Neural cell (in vitro differentiated cells): ENCODE data around the gene MRPL22. TPM values are rescaled to one million over a fixed set of nuclear protein-coding genes. Genes with fewer than 3 reads are reported as not detected.

Experiments
- H2AFZ ChIP-seq: fragments of 200-600, 300-800 bp; sonication (generic), shearing (Covaris generic); 2 replicates; pipeline ENCODE4 v1.6.0; 2014; ENCODE audit warnings: low read depth, mild to moderate bottlenecking, antibody characterized with exemption, low read length, moderate library complexity
- H3F3A ChIP-seq: fragments of 200-600 bp; shearing (Covaris generic); 2 replicates; pipeline ENCODE4 v1.6.1; 2016; ENCODE audit warnings: mild to moderate bottlenecking, moderate library complexity, mixed read lengths, antibody characterized with exemption, low read length; ENCODE audit not compliant: insufficient read depth, poor library complexity, severe bottlenecking
- H3K27ac ChIP-seq: fragments of 200-600, 300-800 bp; sonication (generic), shearing (Covaris generic); 2 replicates; pipeline ENCODE4 v1.5.1; 2014; ENCODE audit warnings: mild to moderate bottlenecking, low read length, moderate library complexity
- H3K27me3 ChIP-seq: fragments of 300-800, 200-600 bp; sonication (generic), shearing (Covaris generic); 2 replicates; pipeline ENCODE4 v1.6.0; 2014; ENCODE audit warnings: mild to moderate bottlenecking, low read depth, low read length, moderate library complexity; ENCODE audit not compliant: insufficient read depth
- H3K36me3 ChIP-seq: fragments of 300-800, 200-600 bp; sonication (generic), shearing (Covaris generic); 2 replicates; pipeline ENCODE4 v1.5.1; 2014; ENCODE audit warnings: mild to moderate bottlenecking, antibody characterized with exemption, low read length, moderate library complexity; ENCODE audit not compliant: insufficient read depth
- H3K4me2 ChIP-seq: fragments of 300-800, 200-600 bp; sonication (generic), shearing (Covaris generic); 2 replicates; pipeline ENCODE4 v1.6.0; 2014; ENCODE audit warnings: mild to moderate bottlenecking, low read length
- H3K4me3 ChIP-seq: fragments of 300-800, 200-600 bp; sonication (generic), shearing (Covaris generic); 2 replicates; pipeline ENCODE4 v1.5.1; 2014; ENCODE audit warnings: mild to moderate bottlenecking, low read length, moderate library complexity
- H3K79me2 ChIP-seq: fragments of 200-600 bp; shearing (Covaris generic); replicated peaks from 2 replicates; pipeline ENCODE4 v1.6.0; 2014; ENCODE audit warnings: mild to moderate bottlenecking, low read length, moderate library complexity; ENCODE audit not compliant: insufficient read depth
- H3K9ac ChIP-seq: fragments of 300-800, 200-600 bp; sonication (generic), shearing (Covaris generic); 2 replicates; pipeline ENCODE4 v1.6.1; 2016; ENCODE audit warnings: mild to moderate bottlenecking, low read length, mixed read lengths
- H3K9me2 ChIP-seq: fragments of 200-600 bp; shearing (Covaris generic); 2 replicates; pipeline ENCODE4 v1.6.1; 2016; ENCODE audit warnings: mild to moderate bottlenecking, low read length, mixed read lengths; ENCODE audit not compliant: insufficient read depth
- H3K9me3 ChIP-seq: fragments of 200-600, 300-800 bp; sonication (generic), shearing (Covaris generic); 2 replicates; pipeline ENCODE4 v1.6.1; 2016; ENCODE audit warnings: mild to moderate bottlenecking, mixed run types, low read length, moderate library complexity, mixed read lengths
- H4K20me1 ChIP-seq: fragments of 200-600 bp; shearing (Covaris generic); 2 replicates; pipeline ENCODE4 v1.6.1; 2016; ENCODE audit warnings: mild to moderate bottlenecking, mixed run types; ENCODE audit not compliant: insufficient read depth
- EP300 ChIP-seq: fragments of 450-650 bp; conservative IDR thresholded peaks from 2 replicates; pipeline ENCODE4 v1.6.1; 2014; ENCODE audit warnings: antibody characterized with exemption, mild to moderate bottlenecking, moderate library complexity; ENCODE audit not compliant: poor library complexity, severe bottlenecking
- EZH2 ChIP-seq: fragments of 200-600, 300-800 bp; shearing (Covaris generic), sonication (generic); IDR thresholded peaks from 2 replicates; pipeline ENCODE4 v1.6.1; 2014; ENCODE audit warnings: antibody characterized with exemption, low read length, borderline replicate concordance, mild to moderate bottlenecking; ENCODE audit not compliant: insufficient read depth, poor library complexity, severe bottlenecking
- MXI1 ChIP-seq: fragments of 450-650 bp; conservative IDR thresholded peaks from 2 replicates; pipeline ENCODE4 v1.6.1; 2014; ENCODE audit warnings: antibody characterized with exemption, mild to moderate bottlenecking; ENCODE audit not compliant: poor library complexity, severe bottlenecking
- POLR2AphosphoS5 ChIP-seq: IDR thresholded peaks from 2 replicates; pipeline ENCODE4 v1.6.1; 2012
- RAD21 ChIP-seq: fragments of 450-650 bp; conservative IDR thresholded peaks from 2 replicates; pipeline ENCODE4 v1.6.1; 2014; ENCODE audit warnings: antibody characterized with exemption, mild to moderate bottlenecking, moderate library complexity
- SMC3 ChIP-seq: fragments of 450-650 bp; conservative IDR thresholded peaks from 2 replicates; pipeline ENCODE4 v1.6.1; 2014; ENCODE audit warnings: antibody characterized with exemption, mild to moderate bottlenecking, moderate library complexity; ENCODE audit not compliant: poor library complexity
- TAF1 ChIP-seq: IDR thresholded peaks from 2 replicates; pipeline ENCODE4 v1.6.1; 2012; ENCODE audit warnings: low read depth
- polyA plus RNA-seq: library from polyadenylated mRNA; depleted of rRNA; stranded (reverse); fragments of >200 nt; gene quantifications from 2 replicates; pipeline ENCODE4 v1.2.3, GENCODE V29; 2014
- TF ChIP-seq, protein P1 (sequence below): fragments of 450-650 bp; IDR thresholded peaks from 2 replicates; pipeline ENCODE4 v1.5.1; 2014; ENCODE audit warnings: antibody characterized with exemption, mild to moderate bottlenecking, moderate library complexity; ENCODE audit not compliant: poor library complexity, severe bottlenecking
- TF ChIP-seq, protein P2 (sequence below): IDR thresholded peaks from 2 replicates; pipeline ENCODE4 v1.6.1; 2012; ENCODE audit warnings: borderline replicate concordance

MRPL22 gene
- polyA plus RNA-seq, 1 donor from 2014 or later = 28.0 TPM

DNA sequence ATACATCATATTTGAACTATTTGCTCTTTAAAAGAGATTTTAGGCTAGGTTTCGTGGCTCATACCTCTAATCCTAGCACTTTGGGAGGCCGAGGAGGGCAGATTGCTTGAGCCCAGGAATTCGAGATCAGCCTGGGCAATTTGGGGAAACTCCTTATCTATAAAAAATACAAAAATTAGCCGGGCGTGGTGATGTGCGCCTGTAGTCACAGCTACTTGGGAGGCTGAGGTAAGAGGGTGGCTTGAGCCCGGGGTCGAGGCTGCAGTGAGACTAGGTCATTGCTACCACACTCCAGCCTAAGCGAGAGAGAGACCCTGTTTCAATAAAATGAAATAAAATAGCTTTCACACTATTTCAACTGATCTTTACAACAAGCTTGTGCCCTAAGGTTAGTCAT lies 500 bp upstream of the MRPL22 start:
- peak overlapping the region; percentile 62 for H2AFZ ChIP-seq

GRCh38 chr5:154943527-154943926 lies 2.7 kb downstream of the MRPL22 start:
- H2AFZ ChIP-seq = no peak overlapping the region
- no peak overlapping the region for H3K4me3 ChIP-seq
- peaks cover 44% of the 10 kb centered on the region for H3K79me2 ChIP-seq
- H3K9me2 ChIP-seq = no peaks in the 10 kb centered on the region
- H3F3A ChIP-seq = no peaks in the 10 kb centered on the region
- no peak overlapping the region for H3K4me2 ChIP-seq
- H3K36me3 ChIP-seq = no peaks in the 10 kb centered on the region
- TF ChIP-seq EZH2 (no peak), RAD21 (no peak), SMC3 (no peak), EP300 (no peak), MXI1 (no peak), TAF1 (no peak), POLR2AphosphoS5 (no peak)
- TF ChIP-seq, protein P1, sequence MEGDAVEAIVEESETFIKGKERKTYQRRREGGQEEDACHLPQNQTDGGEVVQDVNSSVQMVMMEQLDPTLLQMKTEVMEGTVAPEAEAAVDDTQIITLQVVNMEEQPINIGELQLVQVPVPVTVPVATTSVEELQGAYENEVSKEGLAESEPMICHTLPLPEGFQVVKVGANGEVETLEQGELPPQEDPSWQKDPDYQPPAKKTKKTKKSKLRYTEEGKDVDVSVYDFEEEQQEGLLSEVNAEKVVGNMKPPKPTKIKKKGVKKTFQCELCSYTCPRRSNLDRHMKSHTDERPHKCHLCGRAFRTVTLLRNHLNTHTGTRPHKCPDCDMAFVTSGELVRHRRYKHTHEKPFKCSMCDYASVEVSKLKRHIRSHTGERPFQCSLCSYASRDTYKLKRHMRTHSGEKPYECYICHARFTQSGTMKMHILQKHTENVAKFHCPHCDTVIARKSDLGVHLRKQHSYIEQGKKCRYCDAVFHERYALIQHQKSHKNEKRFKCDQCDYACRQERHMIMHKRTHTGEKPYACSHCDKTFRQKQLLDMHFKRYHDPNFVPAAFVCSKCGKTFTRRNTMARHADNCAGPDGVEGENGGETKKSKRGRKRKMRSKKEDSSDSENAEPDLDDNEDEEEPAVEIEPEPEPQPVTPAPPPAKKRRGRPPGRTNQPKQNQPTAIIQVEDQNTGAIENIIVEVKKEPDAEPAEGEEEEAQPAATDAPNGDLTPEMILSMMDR = no peak
- TF ChIP-seq, protein P2, sequence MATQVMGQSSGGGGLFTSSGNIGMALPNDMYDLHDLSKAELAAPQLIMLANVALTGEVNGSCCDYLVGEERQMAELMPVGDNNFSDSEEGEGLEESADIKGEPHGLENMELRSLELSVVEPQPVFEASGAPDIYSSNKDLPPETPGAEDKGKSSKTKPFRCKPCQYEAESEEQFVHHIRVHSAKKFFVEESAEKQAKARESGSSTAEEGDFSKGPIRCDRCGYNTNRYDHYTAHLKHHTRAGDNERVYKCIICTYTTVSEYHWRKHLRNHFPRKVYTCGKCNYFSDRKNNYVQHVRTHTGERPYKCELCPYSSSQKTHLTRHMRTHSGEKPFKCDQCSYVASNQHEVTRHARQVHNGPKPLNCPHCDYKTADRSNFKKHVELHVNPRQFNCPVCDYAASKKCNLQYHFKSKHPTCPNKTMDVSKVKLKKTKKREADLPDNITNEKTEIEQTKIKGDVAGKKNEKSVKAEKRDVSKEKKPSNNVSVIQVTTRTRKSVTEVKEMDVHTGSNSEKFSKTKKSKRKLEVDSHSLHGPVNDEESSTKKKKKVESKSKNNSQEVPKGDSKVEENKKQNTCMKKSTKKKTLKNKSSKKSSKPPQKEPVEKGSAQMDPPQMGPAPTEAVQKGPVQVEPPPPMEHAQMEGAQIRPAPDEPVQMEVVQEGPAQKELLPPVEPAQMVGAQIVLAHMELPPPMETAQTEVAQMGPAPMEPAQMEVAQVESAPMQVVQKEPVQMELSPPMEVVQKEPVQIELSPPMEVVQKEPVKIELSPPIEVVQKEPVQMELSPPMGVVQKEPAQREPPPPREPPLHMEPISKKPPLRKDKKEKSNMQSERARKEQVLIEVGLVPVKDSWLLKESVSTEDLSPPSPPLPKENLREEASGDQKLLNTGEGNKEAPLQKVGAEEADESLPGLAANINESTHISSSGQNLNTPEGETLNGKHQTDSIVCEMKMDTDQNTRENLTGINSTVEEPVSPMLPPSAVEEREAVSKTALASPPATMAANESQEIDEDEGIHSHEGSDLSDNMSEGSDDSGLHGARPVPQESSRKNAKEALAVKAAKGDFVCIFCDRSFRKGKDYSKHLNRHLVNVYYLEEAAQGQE = no peak
- H3K9me3 ChIP-seq = no peaks in the 10 kb centered on the region
- no peaks in the 10 kb centered on the region for H4K20me1 ChIP-seq
- no peak overlapping the region for H3K9ac ChIP-seq
- no peaks in the 10 kb centered on the region for H3K27me3 ChIP-seq
- H3K27ac ChIP-seq = no peak overlapping the region

More for the DNA sequence above, 500 bp upstream of the MRPL22 start:
- Histone ChIP-seq H3K9me3 (no peaks in the 10 kb centered on the region), H3K27ac (peak overlapping the region; percentile 75), H3K4me2 (peak overlapping the region; percentile 95), H3F3A (no peaks in the 10 kb centered on the region), H3K4me3 (peak overlapping the region; percentile 99), H4K20me1 (no peaks in the 10 kb centered on the region), H3K79me2 (peaks cover 32% of the 10 kb centered on the region), H3K9me2 (no peaks in the 10 kb centered on the region), H3K9ac (peak overlapping the region; percentile 79), H3K27me3 (no peaks in the 10 kb centered on the region), H3K36me3 (no peaks in the 10 kb centered on the region)
- TF ChIP-seq EP300 (no peak), TAF1 (no peak), EZH2 (no peak), RAD21 (no peak)
